ENCODE results near the gene CDH23.

- no peak for TF ChIP-seq CTCF (conservative IDR thresholded peaks at IDR 0.05; ENCODE audit: low read depth, low read length)
- no peak for TF ChIP-seq EZH2 (IDR thresholded peaks at IDR 0.05; ENCODE audit: low read length, unreplicated experiment)
- no peak for TF ChIP-seq EZH2phosphoT487 (IDR thresholded peaks at IDR 0.05; ENCODE audit: borderline replicate concordance, low read length)
Observed at GRCh38 chr10:71459513-71459912, 62.8 kb downstream of the CDH23 start.
